ENCODE data around the gene CEP126. TPM values are rescaled to one million over a fixed set of nuclear protein-coding genes. Genes with fewer than 3 reads are reported as not detected.

CEP126 gene
- total RNA-seq, 2 experiments from 2014 or later: 0.96 to 1.2 TPM

DNA sequence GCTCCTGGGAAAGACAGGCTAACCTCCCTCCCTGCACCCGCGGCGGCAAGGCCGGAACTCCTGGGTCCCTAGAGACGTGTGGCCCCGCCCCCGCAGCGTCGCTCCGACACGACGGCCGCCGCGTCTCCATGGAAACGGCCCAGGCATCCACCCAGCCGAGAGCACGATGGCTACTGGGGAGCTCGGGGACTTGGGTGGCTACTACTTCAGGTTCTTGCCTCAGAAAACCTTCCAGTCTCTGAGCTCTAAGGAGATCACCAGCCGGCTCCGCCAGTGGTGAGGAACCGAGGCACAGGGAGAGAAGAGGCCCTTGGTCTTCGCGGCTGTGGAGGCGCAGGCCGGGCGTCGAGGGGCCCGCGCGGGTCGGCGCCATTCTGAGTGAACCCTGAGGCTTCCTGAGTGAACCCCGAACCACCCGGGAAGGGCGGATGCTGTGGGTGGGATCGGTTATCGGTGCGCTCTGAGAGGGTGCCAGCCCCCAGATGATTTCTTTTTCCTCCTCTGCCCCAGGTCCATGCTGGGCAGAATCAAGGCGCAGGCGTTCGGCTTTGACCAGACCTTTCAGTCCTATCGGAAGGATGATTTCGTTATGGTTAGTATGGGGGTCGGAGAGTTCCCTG, 132.6 kb downstream of the CEP126 start, which contains the start of gene CFAP300:
Gene CFAP300 (plus strand): TSS at position 133 of the 620 bp plus-strand sequence. CDS start 34 bp downstream, at position 167.
- Mint-ChIP-seq H3K4me1 (ENCODE audit: low read depth) (peaks cover 5% of the 10 kb centered on the region), H3K27me3 (peaks cover 59% of the 10 kb centered on the region)

More for the DNA sequence above, 132.6 kb downstream of the CEP126 start, which contains the start of gene CFAP300:
- no peak for ATAC-seq (ENCODE audit: poor library complexity)
- POLR2A ChIA-PET: no interaction called here
- Mint-ChIP-seq H3K36me3 (ENCODE audit: low read depth) (no peaks in the 10 kb centered on the region), H3K4me3 (peak within 1 kb of the TSS; percentile 74), H3K9me3 (peaks cover 6% of the 10 kb centered on the region), H3K27ac (no peak within 1 kb of the TSS)
- H3K36me3 ChIP-seq (ENCODE audit: insufficient read depth, low read length): no peaks in the 10 kb centered on the region
- TF ChIP-seq, protein P1, sequence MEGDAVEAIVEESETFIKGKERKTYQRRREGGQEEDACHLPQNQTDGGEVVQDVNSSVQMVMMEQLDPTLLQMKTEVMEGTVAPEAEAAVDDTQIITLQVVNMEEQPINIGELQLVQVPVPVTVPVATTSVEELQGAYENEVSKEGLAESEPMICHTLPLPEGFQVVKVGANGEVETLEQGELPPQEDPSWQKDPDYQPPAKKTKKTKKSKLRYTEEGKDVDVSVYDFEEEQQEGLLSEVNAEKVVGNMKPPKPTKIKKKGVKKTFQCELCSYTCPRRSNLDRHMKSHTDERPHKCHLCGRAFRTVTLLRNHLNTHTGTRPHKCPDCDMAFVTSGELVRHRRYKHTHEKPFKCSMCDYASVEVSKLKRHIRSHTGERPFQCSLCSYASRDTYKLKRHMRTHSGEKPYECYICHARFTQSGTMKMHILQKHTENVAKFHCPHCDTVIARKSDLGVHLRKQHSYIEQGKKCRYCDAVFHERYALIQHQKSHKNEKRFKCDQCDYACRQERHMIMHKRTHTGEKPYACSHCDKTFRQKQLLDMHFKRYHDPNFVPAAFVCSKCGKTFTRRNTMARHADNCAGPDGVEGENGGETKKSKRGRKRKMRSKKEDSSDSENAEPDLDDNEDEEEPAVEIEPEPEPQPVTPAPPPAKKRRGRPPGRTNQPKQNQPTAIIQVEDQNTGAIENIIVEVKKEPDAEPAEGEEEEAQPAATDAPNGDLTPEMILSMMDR (IDR thresholded peaks at IDR 0.05): no peak
- DNase-seq: peak; percentile 7 to 60 (median 21)
- H3K9me3 ChIP-seq (ENCODE audit: control insufficient read depth in 1 of 2, insufficient read depth in 1 of 2, low read length in 2 of 2): peaks cover 0 to 6% of the 10 kb centered on the region in 2 experiments
- H3K4me3 ChIP-seq (ENCODE audit: low read length): peak within 1 kb of the TSS; percentile 38
- H3K4me1 ChIP-seq (ENCODE audit: insufficient read depth, low read length): peaks cover 9% of the 10 kb centered on the region
- intact Hi-C loops (cut with DNase I, micrococcal nuclease): no loop called here
- H3K27ac ChIP-seq (ENCODE audit: low read depth in 1 of 2, low read length in 2 of 2): no peak within 1 kb of the TSS
- CTCF ChIA-PET: no interaction called here
- peaks cover 15 to 36% of the 10 kb centered on the region in 2 experiments for H3K27me3 ChIP-seq (ENCODE audit: control insufficient read depth in 1 of 2, insufficient read depth in 2 of 2, low read length in 2 of 2)

Other genes with a start within 250 kb of the CEP126 start
- not detected for gene ANGPTL5, start 1.5 kb downstream of the CEP126 start, total RNA-seq
- gene CFAP300, start 132.4 kb downstream of the CEP126 start, total RNA-seq: not detected
- under 1 TPM in 1 of 2 experiments, not detected in 1; 0.06 TPM for gene YAP1, start 195.4 kb downstream of the CEP126 start, total RNA-seq

All from CD4-positive, alpha-beta T cell (primary cell).